Left lung (tissue), 10 donors: ENCODE results near the gene UBE2F. TPM values are rescaled to one million over a fixed set of nuclear protein-coding genes. Genes with fewer than 3 reads are reported as not detected.
"Not testable (repeated sequence)": the region's sequence is repeated elsewhere in the genome, so short reads cannot be mapped to it uniquely, and the experiment has no call there.

Source experiments
- ATAC-seq: fragments of 200-7000 bp; cut with Tn5 transposase; one replicate; pipeline ENCODE4 v1.9.1; 2020; ENCODE audit warnings: moderate library complexity
- DNase-seq, 4 donors: peaks; one replicate each; pipeline ENCODE4 v3.0.0-alpha.2; 2013 to 2020
- H3K27ac ChIP-seq, 2 donors: fragments of 200-600 bp; sonication (generic) in 1 of 2; one replicate each; pipeline versions ENCODE4 v1.5.0 to v1.8.0; 2020 to 2021
- H3K27me3 ChIP-seq, 2 donors: fragments of 200-600 bp; sonication (generic) in 1 of 2; one replicate each; pipeline versions ENCODE4 v1.5.0 to v1.8.0; 2020 to 2021
- H3K36me3 ChIP-seq, 2 donors: fragments of 200-600 bp; sonication (generic) in 1 of 2; one replicate each; pipeline versions ENCODE4 v1.5.0 to v1.8.0; 2020 to 2021
- H3K4me1 ChIP-seq, 2 donors: fragments of 200-600 bp; one replicate each; pipeline ENCODE4 v1.8.0; 2021
- H3K4me3 ChIP-seq, 2 donors: fragments of 200-600 bp; sonication (generic) in 1 of 2; one replicate each; pipeline versions ENCODE4 v1.5.0 to v1.8.0; 2020 to 2021; ENCODE audit warnings: mild to moderate bottlenecking in 1 of 2
- H3K9me3 ChIP-seq, 2 donors: fragments of 200-600 bp; sonication (generic) in 1 of 2; one replicate each; pipeline versions ENCODE4 v1.5.0 to v1.8.0; 2020 to 2021
- intact Hi-C, 2 donors: fragments of 100-400 bp; cut with DNase I; formaldehyde crosslinking; loops; one replicate each; pipeline versions ENCODE4 v1.11.2 to v1.14.2; 2022
- polyA plus RNA-seq, 6 donors: library from polyadenylated mRNA; unstranded; fragments of 120-200 nt; gene quantifications; one replicate each; pipeline ENCODE4 v1.2.1, GENCODE V29; 2013; ENCODE audit not compliant: insufficient read length in 6 of 6
- total RNA-seq, 2 donors: library from RNA; stranded (reverse); fragmentation: NEBNext Ultra II Directional; extraction: Animal tissue kit (Norgen Biotek cat#: 25700); gene quantifications; one replicate each; pipeline ENCODE4 v1.2.1, GENCODE V29; 2021
- TF ChIP-seq, protein P1 (sequence below), 2 donors: fragments of 200-600 bp; sonication (generic) in 1 of 2; IDR thresholded peaks; one replicate each; pipeline versions ENCODE4 v1.5.0 to v1.8.0; 2021; ENCODE audit warnings: antibody characterized with exemption in 2 of 2
- donor health status: DM: no; HTN: yes; CAD: no.
- donor health status: DM: no; HTN: no; CAD: no.

UBE2F gene
- total and polyA plus RNA-seq, 8 donors, result 33.9 to 58.9 (median 34.7) TPM

GRCh38 chr2:238065071-238065846 is 98.4 kb downstream of the UBE2F start:
- Histone ChIP-seq H3K4me1 (peaks cover 0 to 12% of the 10 kb centered on the region in 2 donors), H3K36me3 (peaks cover 0 to 51% of the 10 kb centered on the region in 2 donors), H3K27ac (no peak overlapping the region), H3K27me3 (no peaks in the 10 kb centered on the region), H3K9me3 (no peaks in the 10 kb centered on the region), H3K4me3 (no peak overlapping the region)
- DNase-seq, result no peak
- TF ChIP-seq, protein P1, sequence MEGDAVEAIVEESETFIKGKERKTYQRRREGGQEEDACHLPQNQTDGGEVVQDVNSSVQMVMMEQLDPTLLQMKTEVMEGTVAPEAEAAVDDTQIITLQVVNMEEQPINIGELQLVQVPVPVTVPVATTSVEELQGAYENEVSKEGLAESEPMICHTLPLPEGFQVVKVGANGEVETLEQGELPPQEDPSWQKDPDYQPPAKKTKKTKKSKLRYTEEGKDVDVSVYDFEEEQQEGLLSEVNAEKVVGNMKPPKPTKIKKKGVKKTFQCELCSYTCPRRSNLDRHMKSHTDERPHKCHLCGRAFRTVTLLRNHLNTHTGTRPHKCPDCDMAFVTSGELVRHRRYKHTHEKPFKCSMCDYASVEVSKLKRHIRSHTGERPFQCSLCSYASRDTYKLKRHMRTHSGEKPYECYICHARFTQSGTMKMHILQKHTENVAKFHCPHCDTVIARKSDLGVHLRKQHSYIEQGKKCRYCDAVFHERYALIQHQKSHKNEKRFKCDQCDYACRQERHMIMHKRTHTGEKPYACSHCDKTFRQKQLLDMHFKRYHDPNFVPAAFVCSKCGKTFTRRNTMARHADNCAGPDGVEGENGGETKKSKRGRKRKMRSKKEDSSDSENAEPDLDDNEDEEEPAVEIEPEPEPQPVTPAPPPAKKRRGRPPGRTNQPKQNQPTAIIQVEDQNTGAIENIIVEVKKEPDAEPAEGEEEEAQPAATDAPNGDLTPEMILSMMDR (IDR thresholded peaks at IDR 0.05), result no peak
- intact Hi-C loops, result no loop called here
- no peak for ATAC-seq

GRCh38 chr2:238066218-238066617 is 99.4 kb downstream of the UBE2F start:
- intact Hi-C loops, result no loop called here
- Histone ChIP-seq H3K27me3 (no peaks in the 10 kb centered on the region), H3K4me3 (no peak overlapping the region), H3K27ac (no peak overlapping the region), H3K9me3 (no peaks in the 10 kb centered on the region), H3K36me3 (peaks cover 0 to 60% of the 10 kb centered on the region in 2 donors), H3K4me1 (peaks cover 0 to 10% of the 10 kb centered on the region in 2 donors)
- TF ChIP-seq, protein P1 (IDR thresholded peaks at IDR 0.05), result no peak
- ATAC-seq, result no peak
- DNase-seq, result no peak

- DNase-seq, H3K4me1 ChIP-seq, H3K27me3 ChIP-seq, H3K4me3 ChIP-seq, H3K9me3 ChIP-seq, intact Hi-C loops, ATAC-seq, H3K27ac ChIP-seq: not testable (repeated sequence)
- peaks cover 0 to 65% of the 10 kb centered on the region in 2 donors for H3K36me3 ChIP-seq
These were observed 99.9 kb downstream of the UBE2F start for GRCh38 chr2:238066718-238067117.

GRCh38 chr2:238067939-238068338 is 101.1 kb downstream of the UBE2F start:
- DNase-seq, result no peak
- Histone ChIP-seq H3K9me3 (no peaks in the 10 kb centered on the region), H3K4me3 (no peak overlapping the region), H3K4me1 (no peaks in the 10 kb centered on the region), H3K27me3 (no peaks in the 10 kb centered on the region), H3K27ac (no peak overlapping the region), H3K36me3 (peaks cover 0 to 72% of the 10 kb centered on the region in 2 donors)
- TF ChIP-seq, protein P1 (IDR thresholded peaks at IDR 0.05), result no peak
- no peak for ATAC-seq
- intact Hi-C loops, result no loop called here

GRCh38 chr2:238069021-238069709 is 102.4 kb downstream of the UBE2F start:
- H3K27ac ChIP-seq, result no peak overlapping the region
- peaks cover 0 to 1% of the 10 kb centered on the region in 2 donors for H3K9me3 ChIP-seq
- H3K36me3 ChIP-seq, result peaks cover 0 to 80% of the 10 kb centered on the region in 2 donors
- no peaks in the 10 kb centered on the region for H3K4me1 ChIP-seq
- intact Hi-C loops, result no loop called here
- ATAC-seq (no peak), DNase-seq (no peak)
- no peak overlapping the region for H3K4me3 ChIP-seq
- TF ChIP-seq, protein P1 (IDR thresholded peaks at IDR 0.05), result no peak
- no peaks in the 10 kb centered on the region for H3K27me3 ChIP-seq
